MCF 10A (cell line): Measurements from ENCODE around the gene ABHD3. TPM values are rescaled to one million over a fixed set of nuclear protein-coding genes. Genes with fewer than 3 reads are reported as not detected.
"Not testable (repeated sequence)": the region's sequence is repeated elsewhere in the genome, so short reads cannot be mapped to it uniquely, and the experiment has no call there.

Experiments used
- BruUV-seq: library from RNA; stranded (reverse); fragments of 400-500 nt; replicated peaks from 2 replicates; lab custom pipeline; 2021; lab: Mats Ljungman, UMichigan
- CTCF ChIA-PET: fragments of 300-600 bp; sonication (Branson Sonifier 250); formaldehyde crosslinking; extraction: SDS; loops from one replicate; lab custom pipeline; 2021; ENCODE audit warnings: antibody characterized with exemption, inconsistent platforms; lab: Yijun Ruan, JAX
- POLR2A ChIA-PET: fragments of 300-600, 350-650 bp; sonication (Branson Sonifier 250); formaldehyde crosslinking; extraction: SDS; loops from one replicate; lab custom pipeline; 2020; ENCODE audit warnings: antibody characterized with exemption, inconsistent platforms; lab: Yijun Ruan, JAX
- DNase-seq: peaks from one replicate; pipeline ENCODE4 v3.0.0-alpha.2; 2018; ENCODE audit not compliant: unreplicated experiment
- H3K27ac Mint-ChIP-seq: one replicate; pipeline ENCODE4 v1.8.0; 2022; ENCODE audit warnings: mild to moderate bottlenecking, low read depth, mixed read lengths; ENCODE audit not compliant: unreplicated experiment
- H3K27me3 Mint-ChIP-seq: one replicate; pipeline ENCODE4 v1.8.0; 2022; ENCODE audit warnings: mixed read lengths; ENCODE audit not compliant: insufficient read depth, unreplicated experiment
- H3K36me3 Mint-ChIP-seq: one replicate; pipeline ENCODE4 v1.8.0; 2022; ENCODE audit warnings: mild to moderate bottlenecking, moderate library complexity, mixed read lengths; ENCODE audit not compliant: insufficient read depth, unreplicated experiment
- H3K4me1 Mint-ChIP-seq: one replicate; pipeline ENCODE4 v1.8.0; 2022; ENCODE audit warnings: mixed read lengths; ENCODE audit not compliant: insufficient read depth, unreplicated experiment
- H3K4me3 Mint-ChIP-seq: one replicate; pipeline ENCODE4 v1.8.0; 2022; ENCODE audit warnings: mild to moderate bottlenecking, moderate library complexity, mixed read lengths; ENCODE audit not compliant: unreplicated experiment
- H3K9me3 Mint-ChIP-seq: one replicate; pipeline ENCODE4 v1.8.0; 2022; ENCODE audit warnings: mixed read lengths; ENCODE audit not compliant: unreplicated experiment
- intact Hi-C: fragments of 100-400 bp; cut with micrococcal nuclease; formaldehyde crosslinking; loops from 2 replicates; pipeline ENCODE4 v1.14.1; 2022
- total RNA-seq: library from RNA; stranded (reverse); gene quantifications from 2 replicates; pipeline ENCODE4 v1.2.3, GENCODE V29; 2022
- TF ChIP-seq, protein P1 (sequence below): fragments of 200-600 bp; IDR thresholded peaks from one replicate; pipeline ENCODE4 v1.8.0; 2022; ENCODE audit warnings: antibody characterized with exemption, mild to moderate bottlenecking; ENCODE audit not compliant: unreplicated experiment

The ABHD3 gene
- total RNA-seq, 1 experiment from 2014 or later, result 2.9 TPM

DNA sequence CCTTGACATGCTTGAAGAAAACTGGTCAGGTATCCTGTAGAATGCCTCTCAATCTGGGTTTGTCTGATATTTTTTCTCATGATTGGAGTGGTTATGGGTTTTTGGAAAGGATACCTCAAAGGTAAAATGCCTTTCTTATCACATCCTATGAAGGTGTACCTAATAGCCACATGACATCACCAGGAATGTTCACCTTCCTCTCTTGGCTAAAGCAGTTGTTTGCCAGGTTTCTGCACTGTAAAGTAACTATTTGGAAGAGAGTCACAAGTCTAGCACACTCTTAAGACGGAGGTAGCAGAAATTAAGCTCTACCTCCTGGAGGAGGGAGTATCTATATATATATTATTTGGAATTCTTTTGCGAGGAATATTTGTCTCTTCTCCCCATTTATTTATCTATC, 18.1 kb upstream of the ABHD3 start:
- TF ChIP-seq, protein P1, sequence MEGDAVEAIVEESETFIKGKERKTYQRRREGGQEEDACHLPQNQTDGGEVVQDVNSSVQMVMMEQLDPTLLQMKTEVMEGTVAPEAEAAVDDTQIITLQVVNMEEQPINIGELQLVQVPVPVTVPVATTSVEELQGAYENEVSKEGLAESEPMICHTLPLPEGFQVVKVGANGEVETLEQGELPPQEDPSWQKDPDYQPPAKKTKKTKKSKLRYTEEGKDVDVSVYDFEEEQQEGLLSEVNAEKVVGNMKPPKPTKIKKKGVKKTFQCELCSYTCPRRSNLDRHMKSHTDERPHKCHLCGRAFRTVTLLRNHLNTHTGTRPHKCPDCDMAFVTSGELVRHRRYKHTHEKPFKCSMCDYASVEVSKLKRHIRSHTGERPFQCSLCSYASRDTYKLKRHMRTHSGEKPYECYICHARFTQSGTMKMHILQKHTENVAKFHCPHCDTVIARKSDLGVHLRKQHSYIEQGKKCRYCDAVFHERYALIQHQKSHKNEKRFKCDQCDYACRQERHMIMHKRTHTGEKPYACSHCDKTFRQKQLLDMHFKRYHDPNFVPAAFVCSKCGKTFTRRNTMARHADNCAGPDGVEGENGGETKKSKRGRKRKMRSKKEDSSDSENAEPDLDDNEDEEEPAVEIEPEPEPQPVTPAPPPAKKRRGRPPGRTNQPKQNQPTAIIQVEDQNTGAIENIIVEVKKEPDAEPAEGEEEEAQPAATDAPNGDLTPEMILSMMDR, result no peak
- H3K36me3 Mint-ChIP-seq, result peaks cover 6% of the 10 kb centered on the region
- DNase-seq, result no peak
- POLR2A ChIA-PET, result no interaction called here
- H3K27ac Mint-ChIP-seq, result no peak overlapping the region
- no peak overlapping the region for H3K4me3 Mint-ChIP-seq
- no peaks in the 10 kb centered on the region for H3K9me3 Mint-ChIP-seq
- H3K4me1 Mint-ChIP-seq, result no peaks in the 10 kb centered on the region
- no peaks in the 10 kb centered on the region for H3K27me3 Mint-ChIP-seq
- intact Hi-C loops, result no loop called here
- CTCF ChIA-PET, result no interaction called here
- no TSS peak for BruUV-seq

DNA sequence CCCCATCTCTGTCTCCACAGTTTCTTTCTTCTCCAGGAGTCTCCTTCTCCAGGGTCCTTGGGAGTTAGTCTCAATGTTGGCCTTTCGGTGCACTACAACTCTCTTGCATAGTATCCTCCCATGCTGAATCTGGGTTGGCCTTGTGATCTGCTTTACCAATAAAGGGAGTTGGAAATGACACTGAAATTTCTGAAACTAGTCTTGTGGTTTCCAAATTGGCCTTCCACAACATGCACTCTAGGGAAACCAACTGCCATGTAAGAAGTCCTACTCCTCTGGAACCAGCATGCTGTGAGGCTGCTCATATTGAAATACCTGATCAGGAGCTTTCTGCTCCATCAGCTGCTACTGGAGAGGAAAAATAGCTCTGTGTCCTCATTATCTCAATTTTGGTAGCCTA, 9.9 kb upstream of the ABHD3 start:
- no peak for DNase-seq
- no TSS peak for BruUV-seq
- ChIA-PET POLR2A (interaction anchor here (1.0 kb wide), 1 partner anchor 10 kb away, joined by 3 read pairs; the partner anchor contains the start of gene ABHD3), CTCF (no interaction called here)
- no peak overlapping the region for H3K27ac Mint-ChIP-seq
- no peak overlapping the region for H3K4me3 Mint-ChIP-seq
- H3K9me3 Mint-ChIP-seq, result no peaks in the 10 kb centered on the region
- H3K36me3 Mint-ChIP-seq, result no peaks in the 10 kb centered on the region
- TF ChIP-seq, protein P1, result no peak
- intact Hi-C loops, result no loop called here
- no peaks in the 10 kb centered on the region for H3K27me3 Mint-ChIP-seq
- H3K4me1 Mint-ChIP-seq, result no peaks in the 10 kb centered on the region

DNA sequence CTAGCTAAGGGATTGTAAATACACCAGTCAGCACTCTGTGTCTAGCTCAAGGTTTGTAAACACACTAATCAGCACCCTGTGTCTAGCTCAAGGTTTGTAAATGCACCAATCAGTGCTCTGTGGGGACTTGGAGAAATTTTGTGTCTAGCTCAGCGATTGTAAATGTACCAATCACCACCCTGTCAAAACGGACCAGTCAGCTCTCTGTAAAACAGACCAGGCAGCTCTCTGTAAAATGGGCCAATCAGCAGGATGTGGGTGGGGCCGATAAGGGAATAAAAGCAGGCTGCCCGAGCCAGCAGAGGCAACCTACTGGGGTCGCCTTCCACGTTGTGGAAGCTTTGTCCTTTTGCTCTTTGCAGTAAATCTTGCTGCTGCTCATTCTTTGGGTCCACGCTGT, 2.6 kb upstream of the ABHD3 start:
- H3K36me3 Mint-ChIP-seq, H3K27ac Mint-ChIP-seq, H3K9me3 Mint-ChIP-seq, DNase-seq, intact Hi-C loops, H3K4me1 Mint-ChIP-seq, BruUV-seq, H3K4me3 Mint-ChIP-seq, H3K27me3 Mint-ChIP-seq: not testable (repeated sequence)
- POLR2A ChIA-PET, result interaction anchor here (0.6 kb wide), 1 partner anchor 101 kb away, joined by 3 read pairs; no protein-coding TSS in a partner anchor
- CTCF ChIA-PET, result interaction anchor here (0.7 to 1.1 kb wide), 2 partner anchors 8 to 67 kb away, joined by 3 read pairs; no protein-coding TSS in a partner anchor

DNA sequence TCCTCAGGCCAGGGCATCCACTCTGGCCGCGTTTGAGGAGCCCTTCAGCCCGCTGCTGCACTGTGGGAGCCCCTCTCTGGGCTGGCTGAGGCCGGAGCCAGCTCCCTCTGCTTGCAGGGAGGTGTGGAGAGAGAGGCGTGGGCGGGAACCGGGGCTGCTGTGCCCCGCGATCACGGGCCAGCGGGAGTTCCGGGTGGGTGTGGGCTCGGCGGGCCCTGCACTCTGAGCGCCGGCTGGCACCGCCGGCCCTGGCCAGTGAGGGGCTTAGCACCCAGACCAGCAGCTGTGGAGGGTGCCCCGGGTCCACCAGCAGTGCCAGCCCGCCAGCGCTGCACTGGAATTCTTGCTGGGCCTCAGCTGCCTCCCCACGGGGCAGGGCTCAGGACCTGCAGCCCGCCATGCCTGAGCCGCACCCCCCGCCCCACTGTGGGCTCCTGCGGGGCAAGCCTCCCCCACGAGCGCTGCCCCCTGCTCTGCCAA, 1.9 kb upstream of the ABHD3 start:
- no peaks in the 10 kb centered on the region for H3K9me3 Mint-ChIP-seq
- H3K27me3 Mint-ChIP-seq, result no peaks in the 10 kb centered on the region
- POLR2A ChIA-PET, result interaction anchor here (0.6 kb wide), 1 partner anchor 100 kb away, joined by 3 read pairs; no protein-coding TSS in a partner anchor
- no peak overlapping the region for H3K27ac Mint-ChIP-seq
- H3K4me1 Mint-ChIP-seq, result peaks cover 4% of the 10 kb centered on the region
- BruUV-seq, result no TSS peak
- H3K4me3 Mint-ChIP-seq, result no peak overlapping the region
- CTCF ChIA-PET, result no interaction called here
- H3K36me3 Mint-ChIP-seq, result no peaks in the 10 kb centered on the region
- intact Hi-C loops, result no loop called here
- TF ChIP-seq, protein P1, result no peak
- no peak for DNase-seq
